ENCODE measurements around the gene C3orf22. TPM values are rescaled to one million over a fixed set of nuclear protein-coding genes. Genes with fewer than 3 reads are reported as not detected.

The C3orf22 gene
- total RNA-seq, 3 donors from 2014 or later, result not detected

- Histone ChIP-seq H3K9me3 (no peaks in the 10 kb centered on the region), H3K36me3 (no peaks in the 10 kb centered on the region), H3K27me3 (peaks cover 0 to 14% of the 10 kb centered on the region in 2 donors), H3K27ac (no peak overlapping the region), H3K4me1 (no peaks in the 10 kb centered on the region), H3K4me3 (no peak overlapping the region)
- intact Hi-C loops (cut with DNase I; ENCODE audit: low total_unique reads), result no loop called here
- TF ChIP-seq POLR2A (IDR thresholded peaks at IDR 0.05), result no peak
- DNase-seq (ENCODE audit: low spot score in 2 of 2), result no peak
Observed at GRCh38 chr3:126533506-126533905, 25.2 kb downstream of the C3orf22 start.

GRCh38 chr3:126531051-126531330, 27.7 kb downstream of the C3orf22 start:
- H3K9me3 ChIP-seq, result no peaks in the 10 kb centered on the region
- no peaks in the 10 kb centered on the region for H3K4me1 ChIP-seq
- no peak overlapping the region for H3K4me3 ChIP-seq
- no peak for DNase-seq (ENCODE audit: low spot score in 2 of 2)
- no peak for TF ChIP-seq POLR2AphosphoS5 (IDR thresholded peaks at IDR 0.05)
- no peak for TF ChIP-seq CTCF (IDR thresholded peaks at IDR 0.05)
- TF ChIP-seq POLR2A (IDR thresholded peaks at IDR 0.05), result no peak
- no peak overlapping the region for H3K27ac ChIP-seq
- H3K36me3 ChIP-seq, result no peaks in the 10 kb centered on the region
- intact Hi-C loops (cut with DNase I; ENCODE audit: low total_unique reads), result no loop called here
- H3K27me3 ChIP-seq, result peaks cover 0 to 8% of the 10 kb centered on the region in 2 donors

GRCh38 chr3:126530171-126531050, 28.3 kb downstream of the C3orf22 start:
- intact Hi-C loops (cut with DNase I; ENCODE audit: low total_unique reads), result no loop called here
- no peak for DNase-seq (ENCODE audit: low spot score in 2 of 2)
- Histone ChIP-seq H3K27ac (no peak overlapping the region), H3K27me3 (peaks cover 0 to 4% of the 10 kb centered on the region in 2 donors), H3K4me3 (no peak overlapping the region), H3K9me3 (no peaks in the 10 kb centered on the region), H3K4me1 (no peaks in the 10 kb centered on the region), H3K36me3 (no peaks in the 10 kb centered on the region)
- no peak for TF ChIP-seq POLR2A (IDR thresholded peaks at IDR 0.05)
- TF ChIP-seq POLR2AphosphoS5 (IDR thresholded peaks at IDR 0.05), result no peak
- TF ChIP-seq CTCF (IDR thresholded peaks at IDR 0.05), result no peak

GRCh38 chr3:126529585-126530170, 29.1 kb downstream of the C3orf22 start:
- DNase-seq (ENCODE audit: low spot score in 2 of 2), result no peak
- H3K4me3 ChIP-seq, result no peak overlapping the region
- H3K36me3 ChIP-seq, result no peaks in the 10 kb centered on the region
- no peaks in the 10 kb centered on the region for H3K4me1 ChIP-seq
- TF ChIP-seq POLR2AphosphoS5 (IDR thresholded peaks at IDR 0.05) (no peak), POLR2A (IDR thresholded peaks at IDR 0.05) (no peak), CTCF (IDR thresholded peaks at IDR 0.05) (no peak)
- no peaks in the 10 kb centered on the region for H3K9me3 ChIP-seq
- peaks cover 0 to 7% of the 10 kb centered on the region in 2 donors for H3K27me3 ChIP-seq
- intact Hi-C loops (cut with DNase I; ENCODE audit: low total_unique reads), result no loop called here
- no peak overlapping the region for H3K27ac ChIP-seq

- TF ChIP-seq POLR2A (IDR thresholded peaks at IDR 0.05) (no peak), CTCF (IDR thresholded peaks at IDR 0.05) (no peak), POLR2AphosphoS5 (IDR thresholded peaks at IDR 0.05) (no peak)
- H3K9me3 ChIP-seq, result no peaks in the 10 kb centered on the region
- H3K27me3 ChIP-seq, result peaks cover 2 to 10% of the 10 kb centered on the region in 2 donors
- intact Hi-C loops (cut with DNase I; ENCODE audit: low total_unique reads), result no loop called here
- peaks cover 0 to 4% of the 10 kb centered on the region in 2 donors for H3K4me1 ChIP-seq
- no peak overlapping the region for H3K4me3 ChIP-seq
- no peaks in the 10 kb centered on the region for H3K36me3 ChIP-seq
- no peak for DNase-seq (ENCODE audit: low spot score in 2 of 2)
- H3K27ac ChIP-seq, result no peak overlapping the region
Observed at GRCh38 chr3:126528800-126529541, 29.8 kb downstream of the C3orf22 start.

All from breast epithelium (tissue), 4 donors.